Limb (tissue), 2 donors: ENCODE results near the gene DOK5.
A peak's percentile ranks its signal among the peaks of the same experiment; 100 is the strongest.

Experiments used
- DNase-seq, 2 donors: peaks; one replicate each; pipeline ENCODE4 v3.0.0-alpha.2; 2016; ENCODE audit errors: extremely low spot score in 2 of 2

The DOK5 gene

DNA sequence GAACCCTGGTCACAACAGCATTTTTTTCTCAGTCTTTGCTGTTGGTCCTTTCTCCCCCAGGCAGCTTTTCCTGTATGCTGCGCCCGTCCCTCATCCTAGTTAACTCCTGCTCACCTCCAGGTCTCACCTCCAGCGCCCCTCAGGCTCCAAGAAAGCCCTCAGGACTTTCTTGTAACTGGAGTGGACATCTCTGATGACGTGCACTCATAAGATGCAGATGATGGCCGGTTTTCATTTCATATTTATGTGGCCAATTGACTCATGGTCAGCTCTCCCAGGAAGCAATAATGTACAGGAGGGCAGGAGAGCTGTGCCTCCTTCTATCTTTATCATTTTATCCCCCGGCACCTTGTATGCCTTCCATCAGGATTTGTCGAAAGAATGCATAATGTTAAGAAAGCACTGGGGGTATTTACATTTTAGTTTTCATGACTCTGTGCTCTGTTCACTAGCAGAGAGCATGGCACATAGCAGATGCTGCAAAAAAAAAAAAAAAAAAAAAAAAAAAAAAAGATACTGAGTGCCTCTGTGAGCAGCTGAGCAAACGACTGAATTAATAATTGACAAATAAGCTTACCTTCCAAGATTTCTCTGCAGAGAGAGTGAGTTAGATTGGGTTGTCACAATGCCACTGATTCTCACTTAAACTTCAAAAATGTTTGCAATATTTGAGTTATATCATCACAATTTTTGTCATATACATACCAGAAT, 170.2 kb downstream of the DOK5 start:
- no peak for DNase-seq

GRCh38 chr20:54646156-54646517, 170.7 kb downstream of the DOK5 start:
- no peak for DNase-seq

GRCh38 chr20:54648421-54649142, 173.2 kb downstream of the DOK5 start:
- DNase-seq = no peak

DNA sequence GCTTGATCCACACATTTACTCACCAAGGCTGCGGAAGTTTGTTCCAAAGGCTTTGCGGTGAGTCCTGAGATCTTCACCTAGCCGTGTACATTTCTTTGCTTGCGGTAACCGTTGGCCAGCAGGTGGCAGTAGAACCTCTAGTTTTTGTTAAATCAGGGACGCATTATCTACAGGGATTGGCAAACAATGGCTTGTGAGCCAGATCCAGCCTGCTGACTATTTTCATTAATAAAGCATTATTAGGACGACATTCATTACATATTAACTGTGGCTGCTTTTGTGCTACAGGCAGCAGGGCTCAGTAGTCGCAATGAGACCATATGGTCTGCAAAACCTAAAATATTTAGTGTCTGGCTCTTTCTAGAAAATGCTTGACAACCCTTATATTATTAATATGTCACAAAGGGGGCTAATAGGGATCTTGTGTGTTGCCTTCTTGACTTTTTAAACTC, 174.1 kb downstream of the DOK5 start:
- DNase-seq = peak; percentile 80 to 88

DNA sequence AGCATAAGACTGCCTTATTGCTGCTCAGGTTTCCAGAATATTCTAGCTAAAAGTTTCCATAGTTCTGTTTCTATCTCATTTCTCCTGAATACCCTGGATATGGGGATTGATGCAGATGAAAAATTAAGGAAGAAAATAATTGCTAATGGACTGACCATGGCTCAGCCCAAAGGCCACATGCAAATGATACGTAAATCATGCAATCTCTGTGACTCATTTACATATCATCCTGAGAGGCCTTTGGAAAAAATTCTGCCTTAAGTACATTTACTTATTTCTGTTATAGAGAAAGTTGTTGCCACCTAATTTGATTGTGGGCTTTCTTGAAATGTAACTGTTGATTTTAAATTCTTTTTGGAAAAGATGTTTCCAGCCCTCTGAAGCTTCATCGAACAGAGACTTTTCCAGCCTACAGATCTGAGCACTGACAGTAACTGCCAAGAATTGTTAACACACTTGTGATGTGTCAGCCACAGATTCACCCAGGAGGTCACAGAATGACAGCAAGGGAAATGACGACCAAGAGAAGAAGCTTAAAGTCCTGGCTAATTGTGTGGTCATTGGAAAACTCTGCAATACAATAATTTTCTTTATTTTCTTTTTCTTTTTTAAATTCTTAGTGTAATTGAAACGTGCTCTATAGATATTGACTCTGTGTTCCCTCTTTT, 174.8 kb downstream of the DOK5 start:
- no peak for DNase-seq

DNA sequence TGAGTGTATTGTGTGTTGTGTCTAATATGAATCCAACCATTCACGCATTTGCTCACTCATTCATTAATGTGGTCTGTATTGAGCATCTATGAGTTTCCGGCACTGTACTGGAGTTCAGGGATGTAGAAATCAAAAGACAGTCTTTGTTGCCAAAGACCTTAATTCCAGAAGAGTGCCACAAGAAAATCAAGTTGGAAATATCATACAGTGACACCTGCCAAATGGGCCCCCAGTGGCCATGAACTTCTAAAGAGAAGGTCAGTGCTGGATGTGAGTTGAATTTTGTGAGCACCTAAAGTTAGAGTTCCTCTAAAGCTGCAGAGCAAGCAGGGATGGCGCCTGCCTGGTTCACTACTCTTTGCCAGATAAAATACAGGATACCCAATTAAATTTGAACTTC, 175.9 kb downstream of the DOK5 start:
- no peak for DNase-seq

- DNase-seq = no peak
Observed at GRCh38 chr20:54654450-54654849, 179.1 kb downstream of the DOK5 start.

GRCh38 chr20:54657268-54657826, 182.0 kb downstream of the DOK5 start:
- no peak for DNase-seq

DNA sequence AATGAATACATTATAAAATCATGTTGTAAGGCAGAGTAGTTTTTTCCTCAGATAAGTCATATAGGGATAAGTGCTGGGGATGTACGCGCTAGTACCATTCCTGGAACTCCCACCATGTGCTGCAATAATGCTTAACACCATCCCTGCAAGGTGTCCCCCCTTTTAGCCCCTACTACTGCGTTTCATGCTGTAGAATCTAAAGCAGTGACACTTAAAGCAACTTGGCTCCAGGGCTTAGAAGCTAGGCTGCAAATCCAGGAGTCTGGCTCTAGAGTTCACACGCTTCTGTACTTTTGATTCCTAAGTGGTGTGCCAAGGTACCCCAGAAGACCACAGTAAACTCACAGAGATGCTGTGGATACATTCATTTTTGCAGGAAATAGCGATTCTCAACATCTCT, 183.1 kb downstream of the DOK5 start:
- DNase-seq = no peak

- DNase-seq = no peak
Observed at GRCh38 chr20:54661265-54661664, 185.9 kb downstream of the DOK5 start.

- no peak for DNase-seq
Observed at GRCh38 chr20:54661880-54662465, 186.6 kb downstream of the DOK5 start.

DNA sequence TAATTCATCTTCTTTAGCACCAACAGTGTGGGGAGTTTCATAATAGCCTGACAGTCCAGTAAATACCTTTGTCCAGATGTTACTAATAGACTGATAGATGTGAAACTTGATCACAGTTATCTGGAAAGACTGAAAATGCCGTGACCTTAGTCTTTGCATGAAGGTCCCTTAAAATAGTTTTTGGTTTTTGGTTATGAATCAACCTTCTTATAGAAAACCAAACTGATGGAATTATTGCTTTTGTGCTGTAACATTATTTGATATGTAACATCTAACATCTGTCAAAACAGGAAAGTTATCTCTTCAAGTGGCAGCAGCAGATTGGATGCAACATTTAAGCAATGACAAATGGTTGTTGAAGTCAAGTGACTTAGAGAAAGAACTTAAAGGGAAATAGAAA, 190.4 kb downstream of the DOK5 start:
- DNase-seq = no peak

DNA sequence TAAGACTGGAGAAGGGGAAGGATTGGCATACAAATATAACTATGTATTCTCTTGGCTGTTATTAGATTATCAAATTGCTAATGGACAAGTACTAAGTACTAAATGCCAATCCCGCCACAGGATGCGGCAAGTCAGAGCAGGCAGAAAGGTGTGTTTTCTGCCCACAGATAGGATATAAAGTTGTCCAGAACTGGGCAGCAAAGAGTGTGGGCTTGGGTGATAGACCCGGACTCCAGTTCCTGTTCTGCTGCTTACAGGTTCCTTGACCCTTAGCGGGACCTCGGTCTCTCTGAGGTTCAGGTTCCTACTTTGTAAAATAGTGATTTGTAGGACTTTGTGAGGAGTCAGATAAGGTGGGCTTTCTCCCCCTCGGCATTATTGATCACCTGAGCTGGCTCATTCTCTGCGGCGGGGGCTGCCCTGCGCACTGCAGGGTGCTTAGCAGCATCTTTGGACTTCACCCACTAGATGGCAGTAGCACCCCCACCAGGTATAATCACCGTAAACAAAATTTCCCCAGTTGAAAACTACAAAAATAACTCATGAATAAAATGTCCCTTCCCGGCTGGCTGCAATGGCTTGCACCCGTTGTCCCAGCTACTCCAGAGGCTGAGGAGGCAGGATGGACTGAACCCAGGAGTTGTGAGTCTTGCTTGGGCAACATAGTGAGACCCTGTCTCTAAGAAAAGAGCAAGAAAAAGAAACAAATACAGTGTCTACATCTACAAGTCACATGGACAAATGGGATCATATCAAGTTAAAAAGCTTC, 193.1 kb downstream of the DOK5 start:
- DNase-seq = peak in 1 of 2 donors; percentile 43

GRCh38 chr20:54669040-54669363, 193.6 kb downstream of the DOK5 start:
- DNase-seq = no peak

DNA sequence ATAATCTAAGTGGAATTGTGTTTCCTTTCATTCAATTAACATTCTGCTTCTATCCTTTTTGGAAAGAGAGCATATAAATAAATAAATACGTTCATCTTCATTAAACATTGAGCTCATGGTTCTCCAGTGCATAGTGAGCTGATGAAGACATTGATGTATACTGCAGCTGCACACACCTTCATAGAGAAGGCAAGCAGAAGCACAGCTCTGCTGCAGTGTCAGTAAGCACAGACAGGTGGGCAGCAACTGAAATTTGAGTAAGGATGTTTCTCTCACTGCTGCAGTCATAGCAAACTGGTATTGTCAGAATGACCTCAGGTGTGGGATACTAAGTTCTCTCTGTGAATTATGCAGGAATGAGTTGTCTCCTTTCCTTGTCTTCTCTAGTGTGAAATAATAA, 202.9 kb downstream of the DOK5 start:
- no peak for DNase-seq

GRCh38 chr20:54680439-54680838, 205.0 kb downstream of the DOK5 start:
- no peak for DNase-seq

GRCh38 chr20:54680872-54681619, 205.7 kb downstream of the DOK5 start:
- DNase-seq = peak; percentile 67 to 75

DNA sequence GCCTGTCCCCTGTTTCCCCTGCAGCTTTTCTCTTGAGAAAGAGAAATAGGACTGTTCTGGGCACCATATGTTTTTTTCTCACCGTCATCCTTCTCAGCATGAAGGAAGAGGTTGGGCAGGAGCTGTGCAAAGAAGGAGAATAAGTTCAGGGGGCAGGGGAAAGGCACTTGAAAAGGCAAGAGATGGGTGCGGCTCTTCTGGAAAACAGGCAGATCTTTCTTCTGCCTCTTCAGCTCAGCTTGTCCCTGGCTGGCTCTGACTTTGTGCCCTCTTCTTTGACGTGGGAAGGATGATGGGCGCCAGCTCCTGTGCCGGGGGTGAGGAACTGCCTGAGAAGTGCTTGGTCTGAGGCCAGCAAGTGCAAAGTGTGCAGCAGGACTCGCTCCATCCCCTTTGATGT, 206.5 kb downstream of the DOK5 start:
- no peak for DNase-seq

DNA sequence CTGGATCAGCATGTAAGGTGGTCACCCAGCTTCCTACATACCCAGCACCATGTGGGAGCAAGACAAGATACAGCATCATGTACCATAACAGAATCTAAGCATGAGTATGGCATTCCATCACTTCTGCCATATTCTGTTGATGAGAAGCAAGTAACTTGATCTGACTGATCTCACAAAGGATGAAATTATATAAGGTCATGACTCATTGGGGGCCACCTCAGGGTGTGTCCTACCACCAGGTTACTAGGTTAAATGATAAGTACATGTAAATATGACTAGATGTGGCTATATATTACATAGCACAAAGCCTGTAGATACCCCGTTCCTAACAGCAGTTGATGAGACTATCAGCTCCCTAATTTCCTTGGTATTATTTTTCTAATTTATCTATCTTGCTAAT, 213.1 kb downstream of the DOK5 start:
- no peak for DNase-seq

DNA sequence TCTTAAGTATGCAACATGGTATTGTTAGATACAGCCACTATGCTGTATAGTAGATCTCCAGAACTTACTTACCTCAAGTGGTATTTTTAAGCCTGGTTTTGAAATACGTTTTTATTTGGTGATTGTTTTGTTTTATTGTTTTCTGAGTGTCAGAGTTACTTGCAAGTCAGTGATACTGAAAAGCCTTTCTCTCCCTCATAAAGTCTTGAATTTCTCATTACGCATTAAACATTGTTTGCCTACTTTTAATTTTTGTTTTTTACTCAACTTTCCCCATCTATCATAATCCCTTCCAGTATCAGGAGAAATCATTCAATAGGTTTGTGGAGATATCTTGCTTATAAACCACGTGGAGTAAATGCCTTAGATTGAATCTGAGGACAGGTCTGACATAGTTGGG, 214.9 kb downstream of the DOK5 start:
- DNase-seq = no peak

GRCh38 chr20:54691327-54691726, 215.9 kb downstream of the DOK5 start:
- no peak for DNase-seq
